DND-41 (cell line): Measurements from ENCODE around the gene TRERF1.

Experiments used
- CTCF ChIP-seq: IDR thresholded peaks from 2 replicates; pipeline ENCODE4 v1.5.1; 2012; ENCODE audit warnings: borderline replicate concordance, low read length, moderate library complexity, mild to moderate bottlenecking; ENCODE audit not compliant: poor library complexity, severe bottlenecking; ENCODE audit errors: extremely low read depth
- EZH2 ChIP-seq: IDR thresholded peaks from 3 replicates; pipeline ENCODE4 v1.6.1; 2012; ENCODE audit warnings: borderline replicate concordance, low read depth, mild to moderate bottlenecking, moderate library complexity, low read length, inconsistent platforms; ENCODE audit not compliant: severe bottlenecking

- TF ChIP-seq CTCF (no peak), EZH2 (no peak)
These were observed 183.5 kb downstream of the TRERF1 start for GRCh38 chr6:42268016-42268834.
